Measurements from ENCODE around the gene ARPC2. TPM values are rescaled to one million over a fixed set of nuclear protein-coding genes. Genes with fewer than 3 reads are reported as not detected.

ARPC2 gene
- total and polyA plus RNA-seq, 12 donors: 58.5 to 213 (median 134) TPM

DNA sequence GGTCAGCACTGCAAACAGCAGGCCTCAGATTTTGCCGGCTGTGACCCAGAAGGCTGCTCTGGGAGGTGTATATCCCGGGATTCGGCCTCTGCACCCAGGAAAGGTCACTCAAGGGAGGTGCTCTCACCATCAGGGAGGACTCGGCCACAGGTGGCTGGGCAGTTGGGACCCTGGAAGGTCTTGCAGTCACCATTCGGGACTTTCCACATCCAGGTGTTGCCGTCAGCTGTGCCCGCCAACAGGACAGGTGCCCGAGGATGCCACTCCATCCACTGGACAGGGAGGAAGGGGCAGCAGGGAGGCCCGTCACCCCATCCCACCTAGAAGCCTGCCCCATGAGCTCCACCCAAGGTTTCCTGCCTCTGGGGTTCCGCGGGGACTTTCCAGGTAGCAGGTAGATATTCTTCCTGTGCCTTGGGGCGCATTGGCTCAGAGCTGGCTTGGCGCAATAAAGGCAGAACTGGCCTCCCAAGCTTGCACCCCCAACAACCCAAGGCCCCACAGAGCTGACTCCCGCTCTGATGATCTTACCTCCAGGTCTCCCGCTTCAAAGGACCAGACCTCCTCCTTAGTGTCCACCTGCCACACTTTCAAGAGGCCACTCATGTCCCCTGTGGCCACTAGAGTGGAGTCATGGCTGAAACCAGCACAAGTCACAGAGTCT lies 49.5 kb downstream of the ARPC2 start:
- DNase-seq (no peak), ATAC-seq (no peak)
- H3K36me3 ChIP-seq: peaks cover 0 to 62% (median 45%) of the 10 kb centered on the region in 9 donors
- H3K4me1 ChIP-seq: peaks cover 21 to 63% (median 48%) of the 10 kb centered on the region in 9 donors
- H3K27ac ChIP-seq: no peak overlapping the region
- intact Hi-C loops (cut with DNase I): loop anchor here in 2 of 10 donors (5.0 kb wide), 2 partner anchors 49 to 79 kb away; partner anchors contain the start of gene ARPC2 (in 1 of the 2)
- no peaks in the 10 kb centered on the region for H3K27me3 ChIP-seq
- WGBS, 2 donors: 96 to 99% methylated on average over 15 of the region's 15 CpGs
- TF ChIP-seq CTCF (IDR thresholded peaks at IDR 0.05): no peak
- H3K4me3 ChIP-seq: no peak overlapping the region
- no peaks in the 10 kb centered on the region for H3K9me3 ChIP-seq

- WGBS, 2 donors: 98% methylated on average over 6 of the region's 6 CpGs
- ATAC-seq: no peak
Measured at GRCh38 chr2:218267259-218267658, 50.3 kb downstream of the ARPC2 start.

GRCh38 chr2:218269900-218270720 lies 53.1 kb downstream of the ARPC2 start, which contains the start of the genes AAMP and PNKD:
Gene AAMP (minus strand): TSS chr2:218270137. CDS start chr2:218270086, 51 bp downstream.
Gene PNKD (plus strand): TSS chr2:218270519. CDS start chr2:218270536, 17 bp downstream.
- peak within 1 kb of the TSS; percentile 72 to 97 (median 90) for H3K4me3 ChIP-seq
- peaks cover 17 to 64% (median 47%) of the 10 kb centered on the region in 9 donors for H3K4me1 ChIP-seq
- H3K36me3 ChIP-seq: peaks cover 0 to 59% (median 38%) of the 10 kb centered on the region in 9 donors
- DNase-seq (peak; percentile 100), ATAC-seq (peak; percentile 92 to 96 (median 95))
- peak in 7 of 9 donors; percentile 4 to 54 (median 44) for TF ChIP-seq CTCF (IDR thresholded peaks at IDR 0.05)
- H3K27ac ChIP-seq: peak within 1 kb of the TSS; percentile 62 to 93 (median 88)
- intact Hi-C loops (cut with DNase I): loop anchor here in 6 of 10 donors (1.0 to 10.0 kb wide), 8 partner anchors 17 to 385 kb away; partner anchors contain the start of genes CTDSP1 (in 6 of the 6), ARPC2 (in 3 of the 6), BCS1L (in 1 of the 6) and TMBIM1 (in 1 of the 6)
- no peaks in the 10 kb centered on the region for H3K9me3 ChIP-seq
- 0% methylated on average over 63 to 64 of the region's 64 CpGs for WGBS, 2 donors
- H3K27me3 ChIP-seq: no peaks in the 10 kb centered on the region

More at GRCh38 chr2:218267259-218267658, 50.3 kb downstream of the ARPC2 start:
- Histone ChIP-seq H3K36me3 (peaks cover 0 to 62% (median 45%) of the 10 kb centered on the region in 9 donors), H3K9me3 (no peaks in the 10 kb centered on the region), H3K27ac (no peak overlapping the region), H3K27me3 (no peaks in the 10 kb centered on the region), H3K4me3 (no peak overlapping the region), H3K4me1 (peaks cover 15 to 63% (median 48%) of the 10 kb centered on the region in 9 donors)
- TF ChIP-seq CTCF (IDR thresholded peaks at IDR 0.05): no peak
- intact Hi-C loops (cut with DNase I): loop anchor here in 2 of 10 donors (5.0 kb wide), 2 partner anchors 50 to 80 kb away; partner anchors contain the start of gene ARPC2 (in 1 of the 2)
- DNase-seq: no peak

Measured in heart right ventricle (tissue), 16 donors.